IMR-90 (cell line): ENCODE data around the gene KCNJ10. TPM values are rescaled to one million over a fixed set of nuclear protein-coding genes. Genes with fewer than 3 reads are reported as not detected.

Source experiments
- ATAC-seq: fragments of 200-7000 bp; cut with Tn5 transposase; 2 replicates; pipeline ENCODE4 v1.9.1; 2020; ENCODE audit warnings: low read depth, mild to moderate bottlenecking, moderate library complexity
- BruUV-seq: library from RNA; stranded (reverse); fragments of 400-500 nt; replicated peaks from 2 replicates; lab custom pipeline; 2021; lab: Mats Ljungman, UMichigan
- CTCF ChIA-PET: fragments of 300-600 bp; formaldehyde crosslinking; extraction: SDS; loops from one replicate; lab custom pipeline; 2021; ENCODE audit warnings: antibody characterized with exemption; lab: Yijun Ruan, JAX
- POLR2A ChIA-PET: fragments of 300-600 bp; sonication (Branson Sonifier 250); formaldehyde crosslinking; loops from one replicate; lab custom pipeline; 2022; ENCODE audit warnings: antibody characterized with exemption; ENCODE audit not compliant: unreplicated experiment; lab: Charles Lee
- DNase-seq: peaks from one replicate; pipeline ENCODE4 v3.0.0; 2013
- H2AFZ ChIP-seq: replicated peaks from 2 replicates; pipeline ENCODE3; 2013; ENCODE audit warnings: low read length, mild to moderate bottlenecking; ENCODE audit not compliant: poor library complexity
- H2AK5ac ChIP-seq: 2 replicates; pipeline ENCODE4 v1.6.1; 2013; ENCODE audit warnings: low read depth, low read length, inconsistent platforms
- H2AK9ac ChIP-seq: replicated peaks from 2 replicates; pipeline ENCODE3; 2013; ENCODE audit warnings: mild to moderate bottlenecking, low read depth, low read length, moderate library complexity; ENCODE audit not compliant: poor library complexity
- H2BK120ac ChIP-seq: 2 replicates; pipeline ENCODE4 v1.6.1; 2013; ENCODE audit warnings: low read depth, low read length, inconsistent platforms
- H2BK15ac ChIP-seq: 3 replicates; pipeline ENCODE4 v1.6.1; 2013; ENCODE audit warnings: low read depth, low read length, inconsistent platforms
- H2BK20ac ChIP-seq: 2 replicates; pipeline ENCODE4 v1.6.1; 2013; ENCODE audit warnings: low read depth, mild to moderate bottlenecking, inconsistent platforms, low read length, moderate library complexity
- H2BK5ac ChIP-seq: 2 replicates; pipeline ENCODE4 v1.6.1; 2013; ENCODE audit warnings: mild to moderate bottlenecking, low read depth, low read length, inconsistent platforms; ENCODE audit not compliant: poor library complexity, severe bottlenecking
- H3K14ac ChIP-seq: replicated peaks from 2 replicates; pipeline ENCODE4 v1.6.1; 2013; ENCODE audit warnings: low read depth, low read length, inconsistent platforms
- H3K18ac ChIP-seq: 2 replicates; pipeline ENCODE4 v1.6.1; 2013; ENCODE audit warnings: low read depth, low read length, control low read depth
- H3K23ac ChIP-seq: 2 replicates; pipeline ENCODE4 v1.6.1; 2013; ENCODE audit warnings: low read depth, low read length, inconsistent platforms
- H3K27ac ChIP-seq: 2 replicates; pipeline ENCODE4 v1.5.1; 2013; ENCODE audit warnings: mild to moderate bottlenecking, control low read depth, low read length; ENCODE audit not compliant: insufficient read depth
- H3K27me3 ChIP-seq: 2 replicates; pipeline ENCODE4 v1.6.1; 2013; ENCODE audit warnings: low read length; ENCODE audit not compliant: control insufficient read depth, insufficient read depth
- H3K36me3 ChIP-seq: 2 replicates; pipeline ENCODE4 v1.6.1; 2013; ENCODE audit warnings: low read length, mixed read lengths; ENCODE audit not compliant: control insufficient read depth, insufficient read depth
- H3K4ac ChIP-seq: 2 replicates; pipeline ENCODE4 v1.6.1; 2013; ENCODE audit warnings: low read depth, low read length, inconsistent platforms
- H3K4me1 ChIP-seq: 2 replicates; pipeline ENCODE4 v1.6.1; 2013; ENCODE audit warnings: low read length, mixed read lengths; ENCODE audit not compliant: control insufficient read depth, insufficient read depth
- H3K4me2 ChIP-seq: 2 replicates; pipeline ENCODE4 v1.6.1; 2013; ENCODE audit warnings: low read depth, mild to moderate bottlenecking, control low read depth, low read length, moderate library complexity
- H3K4me3 ChIP-seq: 2 replicates; pipeline ENCODE4 v1.5.1; 2013; ENCODE audit warnings: low read depth, mild to moderate bottlenecking, control low read depth, low read length, moderate library complexity; ENCODE audit not compliant: insufficient read depth
- H3K56ac ChIP-seq: 2 replicates; pipeline ENCODE4 v1.6.1; 2013; ENCODE audit warnings: low read length, inconsistent platforms; ENCODE audit not compliant: insufficient read depth; ENCODE audit errors: extremely low read depth
- H3K79me1 ChIP-seq, 2 experiments: 2 replicates each; pipeline ENCODE4 v1.6.1; 2013; ENCODE audit warnings: low read length in 2 of 2, inconsistent platforms in 1 of 2, low read depth in 1 of 2
- H3K9ac ChIP-seq: 2 replicates; pipeline ENCODE4 v1.6.1; 2013; ENCODE audit warnings: low read depth, low read length, control low read depth
- H3K9me1 ChIP-seq: 2 replicates; pipeline ENCODE4 v1.6.1; 2013; ENCODE audit warnings: low read length, inconsistent platforms; ENCODE audit not compliant: insufficient read depth
- H3K9me3 ChIP-seq: 2 replicates; pipeline ENCODE4 v1.6.1; 2013; ENCODE audit warnings: low read length; ENCODE audit not compliant: control insufficient read depth, insufficient read depth
- H4K20me1 ChIP-seq: 2 replicates; pipeline ENCODE4 v1.6.1; 2013; ENCODE audit warnings: low read length, inconsistent platforms; ENCODE audit not compliant: insufficient read depth
- H4K5ac ChIP-seq: 2 replicates; pipeline ENCODE4 v1.6.1; 2013; ENCODE audit warnings: mild to moderate bottlenecking, low read depth, low read length, control low read depth
- H4K8ac ChIP-seq, 2 experiments: 2 replicates each; pipeline ENCODE4 v1.6.1; 2013; ENCODE audit warnings: low read depth in 2 of 2, low read length in 2 of 2, control low read depth in 1 of 2, inconsistent platforms in 1 of 2
- H4K91ac ChIP-seq: 2 replicates; pipeline ENCODE4 v1.6.1; 2013; ENCODE audit warnings: low read depth, low read length, inconsistent platforms; ENCODE audit not compliant: insufficient read depth
- BHLHE40 ChIP-seq: fragments of 150-350 bp; IDR thresholded peaks from 2 replicates; pipeline ENCODE4 v1.6.1; 2016; ENCODE audit warnings: mild to moderate bottlenecking, low read depth, low read length
- CEBPB ChIP-seq: IDR thresholded peaks from 2 replicates; pipeline ENCODE4 v1.6.1; 2012; ENCODE audit warnings: low read depth, low read length, improper control_type of control experiment
- FOS ChIP-seq: fragments of 150-350 bp; IDR thresholded peaks from 2 replicates; pipeline ENCODE4 v1.6.1; 2016; ENCODE audit warnings: low read depth, low read length
- MAFK ChIP-seq: IDR thresholded peaks from 2 replicates; pipeline ENCODE4 v1.6.1; 2012; ENCODE audit warnings: low read depth, low read length, improper control_type of control experiment
- MAZ ChIP-seq: IDR thresholded peaks from 2 replicates; pipeline ENCODE4 v1.6.1; 2012; ENCODE audit warnings: low read depth, mild to moderate bottlenecking, low read length, improper control_type of control experiment, moderate library complexity, borderline replicate concordance
- MXI1 ChIP-seq: IDR thresholded peaks from 2 replicates; pipeline ENCODE4 v1.6.1; 2012; ENCODE audit warnings: low read depth, mild to moderate bottlenecking, low read length, moderate library complexity, borderline replicate concordance
- NFE2L2 ChIP-seq: fragments of 150-350 bp; IDR thresholded peaks from 2 replicates; pipeline ENCODE4 v1.6.1; 2016; ENCODE audit warnings: low read depth, mild to moderate bottlenecking, low read length
- POLR2A ChIP-seq: IDR thresholded peaks from 2 replicates; pipeline ENCODE4 v1.6.1; 2012; ENCODE audit warnings: mild to moderate bottlenecking, low read depth, low read length
- RAD21 ChIP-seq: IDR thresholded peaks from 2 replicates; pipeline ENCODE4 v1.6.1; 2012; ENCODE audit warnings: low read length, improper control_type of control experiment
- RCOR1 ChIP-seq: IDR thresholded peaks from 2 replicates; pipeline ENCODE4 v1.6.1; 2012; ENCODE audit warnings: mild to moderate bottlenecking, low read length, improper control_type of control experiment; ENCODE audit not compliant: insufficient replicate concordance
- RFX5 ChIP-seq: IDR thresholded peaks from 2 replicates; pipeline ENCODE4 v1.8.0; 2012; ENCODE audit warnings: low read depth, mild to moderate bottlenecking, low read length, moderate library complexity
- SMC3 ChIP-seq: fragments of 150-350 bp; IDR thresholded peaks from 2 replicates; pipeline ENCODE4 v1.6.1; 2016; ENCODE audit warnings: low read depth, mild to moderate bottlenecking, antibody characterized with exemption, low read length, moderate library complexity
- WGBS, 2 experiments: methylation state at CpG; one replicate each; pipeline versions ENCODE4 v1.1.5 to v1.1.7; 2013; ENCODE audit warnings: missing lambda C conversion rate in 2 of 2; ENCODE audit not compliant: insufficient read length in 1 of 2; ENCODE audit errors: extremely low coverage in 2 of 2; 5-methylcytosine and 5-hydroxymethylcytosine counted together
- dilution Hi-C: fragments of 300-500 bp; cut with HindIII; formaldehyde crosslinking; loops from one replicate; pipeline ENCODE4 v1.14.3; 2018; ENCODE audit warnings: low sequenced_read_pairs; ENCODE audit not compliant: unreplicated experiment
- in situ Hi-C: fragments of 300-500 bp; cut with MboI; formaldehyde crosslinking; loops from 3 replicates; pipeline ENCODE4 v1.14.3; 2019; ENCODE audit warnings: low sequenced_read_pairs, inconsistent platforms, mixed read lengths
- intact Hi-C: fragments of 100-400 bp; cut with micrococcal nuclease; formaldehyde crosslinking; loops from 2 replicates; pipeline ENCODE4 v1.10.0; 2022
- polyA plus RNA-seq, 3 experiments: library from polyadenylated mRNA; depleted of rRNA; stranded (reverse); fragments of >200 nt; gene quantifications; 2 replicates each; pipeline ENCODE4 v1.2.3, GENCODE V29; 2012; ENCODE audit warnings: low replicate concordance in 1 of 3
- total RNA-seq: library from RNA; depleted of rRNA; stranded (reverse); fragments of >200 nt; gene quantifications from 2 replicates; pipeline ENCODE4 v1.2.3, GENCODE V29; 2012
- TF ChIP-seq, protein P1 (sequence below): fragments of 150-350 bp; IDR thresholded peaks from 2 replicates; pipeline ENCODE4 v1.6.1; 2016; ENCODE audit warnings: low read depth, mild to moderate bottlenecking, low read length, moderate library complexity, borderline replicate concordance
- TF ChIP-seq, protein P2 (sequence below): conservative IDR thresholded peaks from 2 replicates; pipeline ENCODE4 v1.5.1; 2012; ENCODE audit warnings: mild to moderate bottlenecking, low read depth, low read length, improper control_type of control experiment
- TF ChIP-seq, protein P3 (sequence below): fragments of 150-350 bp; IDR thresholded peaks from 2 replicates; pipeline ENCODE4 v1.6.1; 2017; ENCODE audit warnings: mild to moderate bottlenecking, antibody characterized with exemption, low read length, low read depth

KCNJ10 gene
- total and polyA plus RNA-seq, 2 of the 4 experiments (the other 2 are of a cell fraction) = not detected

DNA sequence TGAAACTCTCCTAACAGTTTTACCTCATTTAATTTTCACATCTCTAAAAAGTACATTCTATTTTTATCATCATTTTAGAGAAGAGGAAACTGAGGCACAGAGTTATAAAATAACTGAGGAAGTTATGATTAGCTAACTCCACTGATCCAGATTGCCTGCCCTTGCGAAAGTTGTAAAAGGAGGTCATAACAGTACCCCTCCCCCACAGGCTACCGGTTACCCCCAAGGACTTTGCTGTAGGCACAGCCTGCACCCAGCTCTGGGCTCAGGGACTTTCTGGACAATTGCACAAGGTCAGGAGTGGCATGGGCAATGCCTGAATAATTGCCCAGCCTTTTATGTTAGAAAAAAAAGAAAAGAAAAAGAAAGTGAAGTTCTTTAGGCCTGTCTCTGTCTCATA is 60.9 kb downstream of the KCNJ10 start:
- Histone ChIP-seq H4K20me1 (no peaks in the 10 kb centered on the region), H2BK20ac (no peak overlapping the region), H4K8ac (no peak overlapping the region), H3K9ac (no peak overlapping the region), H3K4me3 (no peak overlapping the region), H3K36me3 (no peaks in the 10 kb centered on the region), H3K4ac (no peak overlapping the region), H3K4me2 (no peak overlapping the region), H3K79me1 (no peaks in the 10 kb centered on the region), H2BK5ac (no peak overlapping the region), H3K23ac (no peak overlapping the region), H3K18ac (no peak overlapping the region), H2AK9ac (no peak overlapping the region), H3K4me1 (no peaks in the 10 kb centered on the region), H3K27me3 (peaks cover 24% of the 10 kb centered on the region), H3K9me1 (no peaks in the 10 kb centered on the region), H2AFZ (no peak overlapping the region), H2BK15ac (no peak overlapping the region), H2BK120ac (no peak overlapping the region), H4K91ac (no peak overlapping the region), H3K27ac (no peak overlapping the region), H2AK5ac (no peak overlapping the region), H3K14ac (no peak overlapping the region), H3K56ac (no peak overlapping the region), H3K9me3 (no peaks in the 10 kb centered on the region), H4K5ac (no peak overlapping the region)
- dilution Hi-C loops (no loop called here), in situ Hi-C loops (loop anchor here (5.0 to 10.0 kb wide), 2 partner anchors 72 to 224 kb away; partner anchors contain the start of gene DUSP23), intact Hi-C loops (loop anchor here (5.0 kb wide), 1 partner anchor 227 kb away; the partner anchor contains the start of gene DUSP23)
- TF ChIP-seq FOS (no peak), NFE2L2 (no peak), CEBPB (no peak), RAD21 (no peak), RFX5 (no peak), SMC3 (no peak), POLR2A (no peak), MXI1 (no peak), BHLHE40 (no peak), MAFK (no peak), RCOR1 (no peak), MAZ (no peak)
- TF ChIP-seq, protein P1, sequence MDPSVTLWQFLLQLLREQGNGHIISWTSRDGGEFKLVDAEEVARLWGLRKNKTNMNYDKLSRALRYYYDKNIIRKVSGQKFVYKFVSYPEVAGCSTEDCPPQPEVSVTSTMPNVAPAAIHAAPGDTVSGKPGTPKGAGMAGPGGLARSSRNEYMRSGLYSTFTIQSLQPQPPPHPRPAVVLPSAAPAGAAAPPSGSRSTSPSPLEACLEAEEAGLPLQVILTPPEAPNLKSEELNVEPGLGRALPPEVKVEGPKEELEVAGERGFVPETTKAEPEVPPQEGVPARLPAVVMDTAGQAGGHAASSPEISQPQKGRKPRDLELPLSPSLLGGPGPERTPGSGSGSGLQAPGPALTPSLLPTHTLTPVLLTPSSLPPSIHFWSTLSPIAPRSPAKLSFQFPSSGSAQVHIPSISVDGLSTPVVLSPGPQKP = no peak
- TF ChIP-seq, protein P2, sequence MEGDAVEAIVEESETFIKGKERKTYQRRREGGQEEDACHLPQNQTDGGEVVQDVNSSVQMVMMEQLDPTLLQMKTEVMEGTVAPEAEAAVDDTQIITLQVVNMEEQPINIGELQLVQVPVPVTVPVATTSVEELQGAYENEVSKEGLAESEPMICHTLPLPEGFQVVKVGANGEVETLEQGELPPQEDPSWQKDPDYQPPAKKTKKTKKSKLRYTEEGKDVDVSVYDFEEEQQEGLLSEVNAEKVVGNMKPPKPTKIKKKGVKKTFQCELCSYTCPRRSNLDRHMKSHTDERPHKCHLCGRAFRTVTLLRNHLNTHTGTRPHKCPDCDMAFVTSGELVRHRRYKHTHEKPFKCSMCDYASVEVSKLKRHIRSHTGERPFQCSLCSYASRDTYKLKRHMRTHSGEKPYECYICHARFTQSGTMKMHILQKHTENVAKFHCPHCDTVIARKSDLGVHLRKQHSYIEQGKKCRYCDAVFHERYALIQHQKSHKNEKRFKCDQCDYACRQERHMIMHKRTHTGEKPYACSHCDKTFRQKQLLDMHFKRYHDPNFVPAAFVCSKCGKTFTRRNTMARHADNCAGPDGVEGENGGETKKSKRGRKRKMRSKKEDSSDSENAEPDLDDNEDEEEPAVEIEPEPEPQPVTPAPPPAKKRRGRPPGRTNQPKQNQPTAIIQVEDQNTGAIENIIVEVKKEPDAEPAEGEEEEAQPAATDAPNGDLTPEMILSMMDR = no peak
- TF ChIP-seq, protein P3, sequence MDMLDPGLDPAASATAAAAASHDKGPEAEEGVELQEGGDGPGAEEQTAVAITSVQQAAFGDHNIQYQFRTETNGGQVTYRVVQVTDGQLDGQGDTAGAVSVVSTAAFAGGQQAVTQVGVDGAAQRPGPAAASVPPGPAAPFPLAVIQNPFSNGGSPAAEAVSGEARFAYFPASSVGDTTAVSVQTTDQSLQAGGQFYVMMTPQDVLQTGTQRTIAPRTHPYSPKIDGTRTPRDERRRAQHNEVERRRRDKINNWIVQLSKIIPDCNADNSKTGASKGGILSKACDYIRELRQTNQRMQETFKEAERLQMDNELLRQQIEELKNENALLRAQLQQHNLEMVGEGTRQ = no peak
- POLR2A ChIA-PET = no interaction called here
- DNase-seq (no peak), ATAC-seq (no peak)
- CTCF ChIA-PET = no interaction called here
- WGBS, 2 experiments = no CpG with 5 or more reads among the region's 2 CpGs
- BruUV-seq = no TSS peak
